Smooth muscle cell (in vitro differentiated cells): ENCODE data around the gene FOXRED2. TPM values are rescaled to one million over a fixed set of nuclear protein-coding genes. Genes with fewer than 3 reads are reported as not detected.

ENCODE experiments used
- DNase-seq: peaks from one replicate; lab custom pipeline; 2025; ENCODE audit not compliant: unreplicated experiment; lab: John Stamatoyannopoulos, UW
- H2AFZ ChIP-seq: fragments of 200-600 bp; sonication (generic); 2 replicates; pipeline ENCODE4 v1.6.0; 2016; ENCODE audit warnings: antibody characterized with exemption, low read depth, mild to moderate bottlenecking
- H3F3A ChIP-seq: fragments of 200-600 bp; sonication (generic); 2 replicates; pipeline ENCODE4 v1.6.0; 2017; ENCODE audit warnings: antibody characterized with exemption, low read depth
- H3K27ac ChIP-seq: fragments of 200-600 bp; sonication (generic); 2 replicates; pipeline ENCODE4 v1.5.1; 2016; ENCODE audit warnings: low read depth, mild to moderate bottlenecking
- H3K27me3 ChIP-seq: fragments of 200-600 bp; sonication (generic); 2 replicates; pipeline ENCODE4 v1.6.1; 2016; ENCODE audit warnings: low read depth, mild to moderate bottlenecking
- H3K36me3 ChIP-seq: fragments of 200-600 bp; sonication (generic); 2 replicates; pipeline ENCODE4 v1.5.1; 2016; ENCODE audit warnings: low read depth
- H3K4me1 ChIP-seq: fragments of 200-600 bp; sonication (generic); 2 replicates; pipeline ENCODE4 v1.5.1; 2016; ENCODE audit warnings: low read depth
- H3K4me2 ChIP-seq: fragments of 200-600 bp; sonication (generic); 2 replicates; pipeline ENCODE4 v1.6.0; 2016; ENCODE audit warnings: mild to moderate bottlenecking
- H3K4me3 ChIP-seq: fragments of 200-600 bp; sonication (generic); 2 replicates; pipeline ENCODE4 v1.5.1; 2016; ENCODE audit warnings: mild to moderate bottlenecking
- H3K79me2 ChIP-seq: fragments of 200-600 bp; sonication (generic); 2 replicates; pipeline ENCODE4 v1.6.0; 2016; ENCODE audit warnings: low read depth, mild to moderate bottlenecking
- H3K9ac ChIP-seq: fragments of 200-600 bp; sonication (generic); 2 replicates; pipeline ENCODE4 v1.6.0; 2016; ENCODE audit warnings: low read depth
- H3K9me3 ChIP-seq: fragments of 200-600 bp; sonication (generic); replicated peaks from 2 replicates; pipeline ENCODE4 v1.5.1; 2016; ENCODE audit warnings: low read depth
- H4K20me1 ChIP-seq: fragments of 200-600 bp; sonication (generic); 2 replicates; pipeline ENCODE4 v1.6.0; 2016; ENCODE audit warnings: low read depth
- CTCF ChIP-seq: fragments of 200-600 bp; sonication (generic); IDR thresholded peaks from 2 replicates; pipeline ENCODE4 v1.5.1; 2017; ENCODE audit warnings: borderline replicate concordance, mild to moderate bottlenecking, antibody characterized with exemption; ENCODE audit not compliant: insufficient read depth, poor library complexity, severe bottlenecking
- WGBS: methylation state at CpG from one replicate; pipeline ENCODE4 v1.1.7; 2016; ENCODE audit warnings: low lambda C conversion rate; 5-methylcytosine and 5-hydroxymethylcytosine counted together
- polyA plus RNA-seq: library from polyadenylated mRNA; unstranded; fragments of >200 nt; fragmentation: Nextera tagmentation; extraction: Ambion mirVana; gene quantifications from 2 replicates; pipeline ENCODE4 v1.2.1, GENCODE V29; 2016
- total RNA-seq: library from RNA; depleted of rRNA; stranded (reverse); fragments of >200 nt; gene quantifications from 2 replicates; pipeline ENCODE4 v1.2.3, GENCODE V29; 2014

The FOXRED2 gene
- total and polyA plus RNA-seq, 2 experiments from 2014 or later: 3.1 to 4.2 TPM

- H3K4me1 ChIP-seq: no peaks in the 10 kb centered on the region
- no peaks in the 10 kb centered on the region for H3K79me2 ChIP-seq
- no peak overlapping the region for H3K4me2 ChIP-seq
- H3K4me3 ChIP-seq: no peak overlapping the region
- H3K9ac ChIP-seq: no peak overlapping the region
- H3K9me3 ChIP-seq: no peaks in the 10 kb centered on the region
- H3F3A ChIP-seq: peaks cover 29% of the 10 kb centered on the region
- peaks cover 13% of the 10 kb centered on the region for H3K36me3 ChIP-seq
- DNase-seq: no peak
- peaks cover 16% of the 10 kb centered on the region for H4K20me1 ChIP-seq
- no peak for TF ChIP-seq CTCF
- H2AFZ ChIP-seq: no peak overlapping the region
- no peak overlapping the region for H3K27ac ChIP-seq
- WGBS: 100% methylated on average over 2 of the region's 3 CpGs
- no peaks in the 10 kb centered on the region for H3K27me3 ChIP-seq
Measured at GRCh38 chr22:36510384-36510783, 3.5 kb upstream of the FOXRED2 start.

- Histone ChIP-seq H3K9me3 (no peaks in the 10 kb centered on the region), H3F3A (peaks cover 14% of the 10 kb centered on the region), H3K36me3 (peaks cover 2% of the 10 kb centered on the region), H3K27me3 (no peaks in the 10 kb centered on the region), H3K27ac (peak overlapping the region; percentile 10), H4K20me1 (peaks cover 6% of the 10 kb centered on the region), H3K4me3 (peak overlapping the region; percentile 60), H3K4me2 (peak overlapping the region; percentile 84), H3K9ac (no peak overlapping the region), H2AFZ (peak overlapping the region; percentile 62), H3K4me1 (no peaks in the 10 kb centered on the region), H3K79me2 (no peaks in the 10 kb centered on the region)
- no peak for DNase-seq
- 91% methylated on average over 5 of the region's 6 CpGs for whole genome bisulfite sequencing
- TF ChIP-seq CTCF: no peak
Measured at GRCh38 chr22:36507518-36508010, 724 bp upstream of the FOXRED2 start.

GRCh38 chr22:36505998-36506635, 723 bp downstream of the FOXRED2 start:
- H3K9ac ChIP-seq: no peak overlapping the region
- H3K4me1 ChIP-seq: no peaks in the 10 kb centered on the region

More at GRCh38 chr22:36505998-36506635, 723 bp downstream of the FOXRED2 start:
- Histone ChIP-seq H4K20me1 (peaks cover under 1% of the 10 kb centered on the region), H3K9me3 (no peaks in the 10 kb centered on the region), H3F3A (peaks cover 8% of the 10 kb centered on the region), H3K27me3 (no peaks in the 10 kb centered on the region), H3K4me3 (peak overlapping the region; percentile 60), H3K27ac (no peak overlapping the region), H3K79me2 (no peaks in the 10 kb centered on the region), H2AFZ (peak overlapping the region; percentile 62), H3K36me3 (no peaks in the 10 kb centered on the region), H3K4me2 (peak overlapping the region; percentile 84)
- no peak for DNase-seq
- TF ChIP-seq CTCF: no peak
- WGBS: 97% methylated on average over 57 of the region's 60 CpGs
